GM10266 (cell line): ENCODE measurements around the gene TBCK.

Experiments used
- DNase-seq: peaks from one replicate; pipeline ENCODE4 v3.0.0; 2012; ENCODE audit errors: extremely low spot score
- CTCF ChIP-seq: IDR thresholded peaks from 2 replicates; pipeline ENCODE4 v1.5.1; 2012; ENCODE audit warnings: mild to moderate bottlenecking, low read depth; ENCODE audit not compliant: control insufficient read depth, insufficient read depth; ENCODE audit errors: missing control alignments

Gene TBCK

GRCh38 chr4:106255195-106255594, 60.8 kb downstream of the TBCK start:
- no peak for DNase-seq
- TF ChIP-seq CTCF, result no peak

GRCh38 chr4:106253364-106254129, 62.5 kb downstream of the TBCK start:
- no peak for DNase-seq
- no peak for TF ChIP-seq CTCF

- no peak for DNase-seq
- TF ChIP-seq CTCF, result no peak
Measured at GRCh38 chr4:106247600-106247999, 68.4 kb downstream of the TBCK start.

GRCh38 chr4:106246441-106246840, 69.6 kb downstream of the TBCK start:
- TF ChIP-seq CTCF, result no peak
- no peak for DNase-seq

- DNase-seq, result no peak
- TF ChIP-seq CTCF, result no peak
Measured at GRCh38 chr4:106245176-106245575, 70.8 kb downstream of the TBCK start.

GRCh38 chr4:106240699-106241098, 75.3 kb downstream of the TBCK start:
- DNase-seq, result no peak
- TF ChIP-seq CTCF, result no peak

- DNase-seq, result peak; percentile 9
- peak; percentile 39 for TF ChIP-seq CTCF
Measured at GRCh38 chr4:106238820-106239420, 77.1 kb downstream of the TBCK start.
